ENCODE data around the gene FARP1. TPM values are rescaled to one million over a fixed set of nuclear protein-coding genes. Genes with fewer than 3 reads are reported as not detected.

The FARP1 gene
- polyA plus RNA-seq, 2 of the 4 experiments (the other 2 are of a cell fraction): 9.4 to 13.0 TPM

- Histone ChIP-seq H3K4me3 (no peak overlapping the region), H3K27ac (no peak overlapping the region), H3K9me3 (no peaks in the 10 kb centered on the region), H3K4me1 (peaks cover 3% of the 10 kb centered on the region; the same call in 1 of the 3 replicates), H3K4me2 (no peak overlapping the region)
- ChIA-PET POLR2A (no interaction called here), CTCF (interaction anchor here (0.6 kb wide), 1 partner anchor 494 kb away, joined by 3 read pairs; no protein-coding TSS in a partner anchor)
- WGBS (ENCODE audit: missing lambda C conversion rate): 89% methylated on average over 2 of the region's 2 CpGs
- ATAC-seq (no peak), DNase-seq (ENCODE audit: low read depth in 1 of 2, low spot score in 1 of 2) (no peak), FAIRE-seq (no peak)
- TF ChIP-seq HEYL (CRISPR knock-in tag; IDR thresholded peaks at IDR 0.05): no peak
- no peak for TF ChIP-seq MAZ (IDR thresholded peaks at IDR 0.05; ENCODE audit: borderline replicate concordance, low read depth, low read length)
- TF ChIP-seq RARB (CRISPR knock-in tag; IDR thresholded peaks at IDR 0.05): no peak
- TF ChIP-seq NR3C1 (IDR thresholded peaks at IDR 0.05): no peak
- TF ChIP-seq TP53 (CRISPR knock-in tag; IDR thresholded peaks at IDR 0.05): no peak
- TF ChIP-seq CHD2 (IDR thresholded peaks at IDR 0.05; ENCODE audit: low read length, partially characterized antibody): no peak
- TF ChIP-seq EHMT2 (IDR thresholded peaks at IDR 0.05; ENCODE audit: low read depth): no peak
- TF ChIP-seq TFCP2L1 (CRISPR knock-in tag; IDR thresholded peaks at IDR 0.05): no peak
Measured at GRCh38 chr13:98274921-98275487, 132.1 kb downstream of the FARP1 start.

GRCh38 chr13:98275681-98276171 is 132.8 kb downstream of the FARP1 start:
- no peak overlapping the region for H3K27ac ChIP-seq
- ATAC-seq: no peak
- ChIA-PET POLR2A (no interaction called here), CTCF (no interaction called here)
- H3K4me3 ChIP-seq: no peak overlapping the region
- WGBS (ENCODE audit: missing lambda C conversion rate): 87% methylated on average over 2 of the region's 2 CpGs
- no peak for TF ChIP-seq ZFP36 (IDR thresholded peaks at IDR 0.05; ENCODE audit: borderline replicate concordance, partially characterized antibody)
- TF ChIP-seq CTCF (IDR thresholded peaks at IDR 0.05): no peak
- no peak for TF ChIP-seq USF2 (IDR thresholded peaks at IDR 0.05)
- no peak for TF ChIP-seq RAD21 (conservative IDR thresholded peaks at IDR 0.05 in 1 of 2, IDR thresholded peaks at IDR 0.05 in 1 of 2)
- no peak for TF ChIP-seq MYC (IDR thresholded peaks at IDR 0.05; ENCODE audit: borderline replicate concordance, low read length)
- no peak for TF ChIP-seq FOXS1 (CRISPR knock-in tag; IDR thresholded peaks at IDR 0.05)
- TF ChIP-seq HEYL (CRISPR knock-in tag; IDR thresholded peaks at IDR 0.05): no peak
- no peak for TF ChIP-seq CHD4 (IDR thresholded peaks at IDR 0.05; ENCODE audit: borderline replicate concordance)
- TF ChIP-seq HOXB5 (CRISPR knock-in tag; IDR thresholded peaks at IDR 0.05): no peak
- TF ChIP-seq EP300 (IDR thresholded peaks at IDR 0.05): no peak
- no peak for TF ChIP-seq EHMT2 (IDR thresholded peaks at IDR 0.05; ENCODE audit: low read depth)
- TF ChIP-seq JUNB (IDR thresholded peaks at IDR 0.05): no peak
- no peak for DNase-seq (ENCODE audit: low read depth in 1 of 2, low spot score in 1 of 2)
- peaks cover 3% of the 10 kb centered on the region; the same call in 1 of the 3 replicates for H3K4me1 ChIP-seq
- H3K4me2 ChIP-seq: no peak overlapping the region
- H3K9me3 ChIP-seq: no peaks in the 10 kb centered on the region
- FAIRE-seq: no peak

- Histone ChIP-seq H3K4me2 (no peak overlapping the region), H3K4me1 (peaks cover 3% of the 10 kb centered on the region; the same call in 1 of the 3 replicates), H3K9me3 (no peaks in the 10 kb centered on the region), H3K27ac (no peak overlapping the region), H3K4me3 (no peak overlapping the region)
- ChIA-PET POLR2A (no interaction called here), CTCF (no interaction called here)
- 76% methylated on average over 3 of the region's 3 CpGs for WGBS (ENCODE audit: missing lambda C conversion rate)
- TF ChIP-seq GATA3 (IDR thresholded peaks at IDR 0.05; ENCODE audit: borderline replicate concordance) (no peak), BHLHE40 (IDR thresholded peaks at IDR 0.05; ENCODE audit: low read depth, low read length) (no peak)
- no peak for FAIRE-seq
- no peak for DNase-seq (ENCODE audit: low read depth in 1 of 2, low spot score in 1 of 2)
- no peak for ATAC-seq
Measured at GRCh38 chr13:98276486-98276885, 133.6 kb downstream of the FARP1 start.

Data from A549 (cell line).